SU-DHL-6 (cell line): ENCODE data around the gene SRPK1.

ENCODE experiments used
- H2AFZ ChIP-seq: fragments of 200-600 bp; sonication (generic); 2 replicates; pipeline ENCODE4 v1.6.1; 2014; ENCODE audit warnings: low read depth, mild to moderate bottlenecking, moderate library complexity, mixed read lengths, antibody characterized with exemption, low read length; ENCODE audit not compliant: severe bottlenecking
- H3F3A ChIP-seq: fragments of 200-600 bp; shearing (Covaris generic); 2 replicates; pipeline ENCODE4 v1.6.0; 2016; ENCODE audit warnings: antibody characterized with exemption, mild to moderate bottlenecking; ENCODE audit not compliant: insufficient read depth
- H3K27ac ChIP-seq: fragments of 200-600 bp; sonication (generic); 2 replicates; pipeline ENCODE4 v1.5.1; 2016; ENCODE audit warnings: low read depth, mild to moderate bottlenecking, low read length, moderate library complexity, mixed read lengths
- H3K27me3 ChIP-seq: fragments of 200-600 bp; sonication (generic), shearing (Covaris generic); 2 replicates; pipeline ENCODE4 v1.6.0; 2014; ENCODE audit warnings: mild to moderate bottlenecking, low read length
- H3K36me3 ChIP-seq: fragments of 200-600 bp; sonication (generic); 2 replicates; pipeline ENCODE4 v1.6.1; 2014; ENCODE audit warnings: mild to moderate bottlenecking, low read length, mixed read lengths
- H3K4me2 ChIP-seq: fragments of 300-600, 200-600 bp; shearing (Covaris generic), sonication (generic); 2 replicates; pipeline ENCODE4 v1.6.0; 2014; ENCODE audit warnings: low read length, low read depth, mild to moderate bottlenecking; ENCODE audit not compliant: poor library complexity, severe bottlenecking
- H3K4me3 ChIP-seq: fragments of 200-600 bp; sonication (generic); 2 replicates; pipeline ENCODE4 v1.5.1; 2014; ENCODE audit warnings: antibody characterized with exemption, low read length, mild to moderate bottlenecking, mixed read lengths; ENCODE audit not compliant: insufficient read depth, poor library complexity, severe bottlenecking
- H3K79me2 ChIP-seq: fragments of 200-600 bp; sonication (generic); 2 replicates; pipeline ENCODE4 v1.6.1; 2014; ENCODE audit warnings: mild to moderate bottlenecking, low read length, moderate library complexity; ENCODE audit not compliant: insufficient read depth
- H3K9ac ChIP-seq: fragments of 200-600 bp; sonication (generic); 2 replicates; pipeline ENCODE4 v1.7.0; 2014; ENCODE audit warnings: mild to moderate bottlenecking, low read length
- H3K9me2 ChIP-seq: fragments of 200-600 bp; sonication (generic); replicated peaks from 2 replicates; pipeline ENCODE4 v1.6.1; 2014; ENCODE audit warnings: low read length; ENCODE audit not compliant: insufficient read depth
- H3K9me3 ChIP-seq: fragments of 200-600 bp; sonication (generic); 2 replicates; pipeline ENCODE4 v1.6.1; 2014; ENCODE audit warnings: low read length, mixed read lengths; ENCODE audit not compliant: insufficient read depth
- H4K20me1 ChIP-seq: fragments of 200-600 bp; sonication (generic); 2 replicates; pipeline ENCODE4 v1.6.1; 2014; ENCODE audit warnings: low read depth, mild to moderate bottlenecking, antibody characterized with exemption, low read length, moderate library complexity, mixed read lengths
- EZH2phosphoT487 ChIP-seq: fragments of 200-600 bp; sonication (generic), shearing (Covaris generic); conservative IDR thresholded peaks from 2 replicates; pipeline ENCODE4 v1.6.1; 2018; ENCODE audit warnings: mild to moderate bottlenecking, antibody characterized with exemption, low read length, moderate library complexity, mixed read lengths
- TF ChIP-seq, protein P1 (sequence below): fragments of 200-600 bp; sonication (generic); IDR thresholded peaks from one replicate; pipeline ENCODE4 v1.5.1; 2017; ENCODE audit warnings: antibody characterized with exemption, mild to moderate bottlenecking, low read length, moderate library complexity; ENCODE audit not compliant: insufficient read depth, poor library complexity, severe bottlenecking

SRPK1 gene

DNA sequence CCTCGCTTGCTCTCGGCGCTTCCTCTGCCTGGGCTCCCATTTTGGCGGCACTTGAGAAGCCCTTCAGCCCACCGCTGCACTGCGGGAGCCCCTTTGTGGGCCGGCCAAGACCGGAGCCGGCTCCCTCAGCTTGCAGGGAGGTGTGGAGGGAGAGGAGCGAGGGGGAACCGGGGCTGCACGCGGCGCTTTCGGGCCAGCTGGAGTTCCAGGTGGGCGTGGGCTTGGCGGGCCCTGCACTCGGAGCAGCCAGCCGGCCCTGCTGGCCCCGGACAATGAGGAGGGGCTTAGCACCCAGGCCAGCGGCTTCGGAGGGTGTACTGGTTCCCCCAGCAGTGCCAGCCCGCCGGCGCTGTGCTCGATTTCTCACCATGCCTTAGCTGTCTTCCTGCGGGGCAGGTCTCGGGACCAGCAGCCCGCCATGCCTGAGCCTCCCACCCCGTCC lies 10.2 kb upstream of the SRPK1 start:
- Histone ChIP-seq H3K27me3 (no peaks in the 10 kb centered on the region), H3F3A (no peaks in the 10 kb centered on the region), H3K9me2 (no peaks in the 10 kb centered on the region), H4K20me1 (no peaks in the 10 kb centered on the region), H3K36me3 (no peaks in the 10 kb centered on the region), H3K4me3 (no peak overlapping the region), H3K4me2 (no peak overlapping the region), H3K9ac (no peak overlapping the region), H3K9me3 (no peaks in the 10 kb centered on the region), H2AFZ (no peak overlapping the region), H3K79me2 (no peaks in the 10 kb centered on the region), H3K27ac (no peak overlapping the region)
- TF ChIP-seq EZH2phosphoT487 = no peak
- TF ChIP-seq, protein P1, sequence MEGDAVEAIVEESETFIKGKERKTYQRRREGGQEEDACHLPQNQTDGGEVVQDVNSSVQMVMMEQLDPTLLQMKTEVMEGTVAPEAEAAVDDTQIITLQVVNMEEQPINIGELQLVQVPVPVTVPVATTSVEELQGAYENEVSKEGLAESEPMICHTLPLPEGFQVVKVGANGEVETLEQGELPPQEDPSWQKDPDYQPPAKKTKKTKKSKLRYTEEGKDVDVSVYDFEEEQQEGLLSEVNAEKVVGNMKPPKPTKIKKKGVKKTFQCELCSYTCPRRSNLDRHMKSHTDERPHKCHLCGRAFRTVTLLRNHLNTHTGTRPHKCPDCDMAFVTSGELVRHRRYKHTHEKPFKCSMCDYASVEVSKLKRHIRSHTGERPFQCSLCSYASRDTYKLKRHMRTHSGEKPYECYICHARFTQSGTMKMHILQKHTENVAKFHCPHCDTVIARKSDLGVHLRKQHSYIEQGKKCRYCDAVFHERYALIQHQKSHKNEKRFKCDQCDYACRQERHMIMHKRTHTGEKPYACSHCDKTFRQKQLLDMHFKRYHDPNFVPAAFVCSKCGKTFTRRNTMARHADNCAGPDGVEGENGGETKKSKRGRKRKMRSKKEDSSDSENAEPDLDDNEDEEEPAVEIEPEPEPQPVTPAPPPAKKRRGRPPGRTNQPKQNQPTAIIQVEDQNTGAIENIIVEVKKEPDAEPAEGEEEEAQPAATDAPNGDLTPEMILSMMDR = no peak

DNA sequence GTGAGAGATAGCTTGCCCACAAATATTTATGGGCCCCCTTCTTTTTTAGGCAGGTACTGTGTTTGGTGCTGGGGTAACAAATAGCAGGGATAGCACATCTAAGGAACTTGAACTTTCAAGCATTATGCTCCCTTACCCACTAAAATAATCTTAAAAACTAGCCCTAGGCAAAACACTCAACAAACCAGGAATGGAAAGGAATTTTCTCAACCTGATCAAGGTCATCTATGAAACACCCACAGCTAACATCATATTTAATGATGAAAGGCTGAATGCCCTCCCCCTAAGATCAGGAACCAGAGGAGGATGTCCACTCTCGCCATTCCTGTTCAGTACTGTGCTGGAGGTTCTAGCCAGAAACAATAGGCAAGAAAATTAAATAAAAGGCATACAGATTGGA lies 8.7 kb upstream of the SRPK1 start:
- H3K27ac ChIP-seq = no peak overlapping the region
- no peaks in the 10 kb centered on the region for H3K79me2 ChIP-seq
- TF ChIP-seq, protein P1 = no peak
- no peak for TF ChIP-seq EZH2phosphoT487
- H3K4me3 ChIP-seq = no peak overlapping the region
- no peak overlapping the region for H3K9ac ChIP-seq
- no peak overlapping the region for H2AFZ ChIP-seq
- H3K4me2 ChIP-seq = no peak overlapping the region
- H3K36me3 ChIP-seq = no peaks in the 10 kb centered on the region
- no peaks in the 10 kb centered on the region for H3F3A ChIP-seq
- no peaks in the 10 kb centered on the region for H3K9me3 ChIP-seq
- no peaks in the 10 kb centered on the region for H3K27me3 ChIP-seq
- H3K9me2 ChIP-seq = no peaks in the 10 kb centered on the region
- H4K20me1 ChIP-seq = no peaks in the 10 kb centered on the region

DNA sequence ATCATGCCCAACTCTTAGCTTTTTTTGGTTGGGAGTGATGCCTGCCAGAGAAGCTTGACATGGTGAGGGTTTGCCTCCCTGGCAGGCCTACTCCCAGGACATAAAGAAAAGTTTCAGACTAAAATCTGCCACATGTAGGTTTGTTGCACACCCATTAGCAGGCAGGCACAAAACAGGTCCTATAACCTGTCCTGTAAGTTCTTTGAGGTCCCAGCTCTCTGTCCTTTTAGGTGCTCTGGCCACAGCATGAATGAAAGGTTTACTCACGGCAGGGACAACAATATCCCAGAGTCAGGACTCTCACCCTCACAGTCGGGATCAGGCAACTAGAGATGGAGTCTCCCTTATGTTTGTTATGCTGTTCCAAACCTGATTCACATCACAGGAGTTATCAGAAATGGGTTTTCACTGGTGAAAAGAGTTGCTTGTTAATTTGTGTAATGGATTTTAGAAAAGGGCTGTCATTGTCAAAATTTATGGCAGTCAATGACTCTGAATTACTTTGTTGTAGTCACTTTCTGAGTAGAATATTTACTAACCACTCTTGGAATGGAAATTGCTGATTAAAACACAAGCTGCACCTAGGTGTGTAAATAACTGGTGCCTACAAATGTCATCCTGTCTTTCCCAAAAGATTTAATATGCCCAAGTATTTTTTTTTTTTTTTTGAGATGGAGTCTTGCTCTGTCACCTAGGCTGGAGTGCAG lies 5.8 kb upstream of the SRPK1 start:
- Histone ChIP-seq H3K27ac (no peak overlapping the region), H4K20me1 (no peaks in the 10 kb centered on the region), H2AFZ (no peak overlapping the region), H3K27me3 (no peaks in the 10 kb centered on the region), H3K9ac (no peak overlapping the region), H3K4me2 (no peak overlapping the region), H3K9me2 (no peaks in the 10 kb centered on the region), H3K9me3 (no peaks in the 10 kb centered on the region), H3K36me3 (no peaks in the 10 kb centered on the region), H3F3A (no peaks in the 10 kb centered on the region), H3K79me2 (peaks cover 8% of the 10 kb centered on the region; the same call in 1 of the 2 replicates), H3K4me3 (no peak overlapping the region)
- TF ChIP-seq, protein P1 = no peak
- no peak for TF ChIP-seq EZH2phosphoT487
